B cell (primary cell): ENCODE data around the gene ERP27. TPM values are rescaled to one million over a fixed set of nuclear protein-coding genes. Genes with fewer than 3 reads are reported as not detected.

Source experiments
- ATAC-seq: fragments of 200-7000 bp; cut with Tn5 transposase; one replicate; pipeline ENCODE4 v1.10.0; 2021; ENCODE audit warnings: low read depth, mild to moderate bottlenecking, moderate number of reproducible peaks, moderate library complexity
- CTCF ChIA-PET: fragments of 350-600 bp; sonication (Branson Sonifier 250); formaldehyde crosslinking; loops from one replicate; lab custom pipeline; 2021; ENCODE audit warnings: antibody characterized with exemption, inconsistent platforms; lab: Charles Lee
- POLR2A ChIA-PET: fragments of 350-600 bp; sonication (Branson Sonifier 250); formaldehyde crosslinking; loops from one replicate; lab custom pipeline; 2021; ENCODE audit warnings: antibody characterized with exemption; lab: Charles Lee
- DNase-seq: peaks from one replicate; pipeline ENCODE4 v3.0.0; 2013
- H2AFZ ChIP-seq: 2 replicates; pipeline ENCODE4 v1.6.1; 2012; ENCODE audit warnings: mild to moderate bottlenecking, low read depth, low read length; ENCODE audit not compliant: insufficient read depth, poor library complexity, severe bottlenecking
- H3K27ac ChIP-seq, 2 donors: 1 replicate in 1 of 2; 2 replicates in 1 of 2; pipeline ENCODE4 v1.5.1; 2012 to 2013; ENCODE audit warnings: low read length in 2 of 2, mild to moderate bottlenecking in 2 of 2, moderate library complexity in 1 of 2
- H3K27me3 ChIP-seq, 4 experiments: fragments of 200-600 bp in 1 of 4; sonication (generic) in 1 of 4; replicated peaks in 1 of 4; 1 replicate in 2 of 4; 2 replicates in 2 of 4; pipeline versions ENCODE4 v1.6.1 to v1.7.0; 2013 to 2016; ENCODE audit warnings: low read length in 3 of 4, mild to moderate bottlenecking in 2 of 4, mixed read lengths in 1 of 4, moderate library complexity in 1 of 4; ENCODE audit not compliant: insufficient read depth in 4 of 4, control insufficient read depth in 3 of 4; ENCODE audit errors: control extremely low read depth in 1 of 4
- H3K36me3 ChIP-seq, 2 experiments: replicated peaks in 1 of 2; 1 replicate in 1 of 2; 2 replicates in 1 of 2; pipeline versions ENCODE4 v1.6.1 to v1.7.1; 2013; ENCODE audit warnings: low read length in 1 of 2; ENCODE audit not compliant: insufficient read depth in 2 of 2, control insufficient read depth in 1 of 2; ENCODE audit errors: control extremely low read depth in 1 of 2, extremely low read depth in 1 of 2
- H3K4me1 ChIP-seq, 2 donors: fragments of 200-600 bp in 1 of 2; sonication (generic) in 1 of 2; 1 replicate in 1 of 2; 2 replicates in 1 of 2; pipeline versions ENCODE4 v1.5.1 to v1.6.1; 2013 to 2017; ENCODE audit warnings: low read length in 2 of 2; ENCODE audit not compliant: control insufficient read depth in 2 of 2, insufficient read depth in 2 of 2
- H3K4me2 ChIP-seq: replicated peaks from 2 replicates; pipeline ENCODE3; 2012; ENCODE audit warnings: mild to moderate bottlenecking, low read depth, low read length; ENCODE audit not compliant: poor library complexity, severe bottlenecking
- H3K4me3 ChIP-seq, 5 experiments: fragments of 200-600 bp in 1 of 5; sonication (generic) in 1 of 5; 1 replicate in 3 of 5; 2 replicates in 2 of 5; pipeline versions ENCODE4 v1.5.1 to v1.7.0; 2011 to 2016; ENCODE audit warnings: low read length in 4 of 5, mild to moderate bottlenecking in 4 of 5, low read depth in 2 of 5, control low read depth in 1 of 5, moderate library complexity in 1 of 5; ENCODE audit not compliant: insufficient read depth in 1 of 5; ENCODE audit errors: control extremely low read depth in 1 of 5, extremely low read depth in 1 of 5
- H3K79me2 ChIP-seq: fragments of 200-600 bp; sonication (generic); one replicate; pipeline ENCODE4 v1.6.0; 2016; ENCODE audit warnings: low read length; ENCODE audit not compliant: control insufficient read depth, insufficient read depth
- H3K9ac ChIP-seq: fragments of 200-600 bp; sonication (generic); 2 replicates; pipeline ENCODE4 v1.6.1; 2017; ENCODE audit warnings: mild to moderate bottlenecking, low read length, moderate library complexity
- H3K9me3 ChIP-seq, 3 donors: one replicate each; pipeline versions ENCODE4 v1.6.1 to v1.7.1; 2013; ENCODE audit warnings: low read length in 2 of 3; ENCODE audit not compliant: control insufficient read depth in 2 of 3, insufficient read depth in 1 of 3; ENCODE audit errors: control extremely low read depth in 1 of 3
- H4K20me1 ChIP-seq: 2 replicates; pipeline ENCODE4 v1.6.0; 2012; ENCODE audit warnings: mild to moderate bottlenecking, low read length; ENCODE audit not compliant: insufficient read depth, control insufficient read depth, poor library complexity, severe bottlenecking
- H3K27ac Mint-ChIP-seq: one replicate; pipeline ENCODE4 v1.8.0; 2021; ENCODE audit warnings: mixed read lengths
- H3K27me3 Mint-ChIP-seq: one replicate; pipeline ENCODE4 v1.8.0; 2021; ENCODE audit warnings: mixed read lengths
- H3K4me1 Mint-ChIP-seq: one replicate; pipeline ENCODE4 v1.8.0; 2021; ENCODE audit warnings: mixed read lengths
- H3K4me3 Mint-ChIP-seq: one replicate; pipeline ENCODE4 v1.8.0; 2021; ENCODE audit warnings: mixed read lengths
- H3K9me3 Mint-ChIP-seq: one replicate; pipeline ENCODE4 v1.8.0; 2022; ENCODE audit warnings: mixed read lengths; ENCODE audit not compliant: insufficient read depth
- EZH2 ChIP-seq: IDR thresholded peaks from 2 replicates; pipeline ENCODE4 v1.6.1; 2012; ENCODE audit warnings: borderline replicate concordance, low read depth, mild to moderate bottlenecking, moderate library complexity, low read length; ENCODE audit not compliant: insufficient read depth, poor library complexity, severe bottlenecking
- WGBS: methylation state at CpG from one replicate; pipeline ENCODE4 v1.1.5; 2013; ENCODE audit warnings: missing lambda C conversion rate; ENCODE audit not compliant: insufficient coverage; 5-methylcytosine and 5-hydroxymethylcytosine counted together
- intact Hi-C: fragments of 100-400 bp; cut with micrococcal nuclease; formaldehyde crosslinking; loops from one replicate; pipeline ENCODE4 v1.10.0; 2022
- polyA plus RNA-seq: library from polyadenylated mRNA; depleted of rRNA; stranded (reverse); fragments of >200 nt; gene quantifications from 2 replicates; pipeline ENCODE4 v1.2.3, GENCODE V29; 2012
- total RNA-seq, 2 donors: library from RNA; stranded (reverse); fragments of 120-200 nt in 1 of 2; gene quantifications; 1 replicate in 1 of 2; 2 replicates in 1 of 2; pipeline versions ENCODE4 v1.2.3 to v1.2.4, GENCODE V29; 2013 to 2022
- TF ChIP-seq, protein P1 (sequence below): fragments of 200-600 bp; IDR thresholded peaks from one replicate; pipeline ENCODE4 v1.8.0; 2022; ENCODE audit warnings: antibody characterized with exemption, mild to moderate bottlenecking

Gene ERP27
- total and polyA plus RNA-seq, 2 donors (not counting 1 experiment from before 2014, with no cell fraction given): 7.8 to 9.0 TPM

GRCh38 chr12:14919455-14919854 is 18.9 kb downstream of the ERP27 start:
- Histone ChIP-seq H3K79me2 (no peaks in the 10 kb centered on the region), H4K20me1 (no peaks in the 10 kb centered on the region), H3K9me3 (peaks cover 1 to 3% (median 3%) of the 10 kb centered on the region in 3 donors), H3K9ac (no peak overlapping the region), H3K4me1 (peaks cover 7 to 15% of the 10 kb centered on the region in 2 donors), H3K27me3 (no peaks in the 10 kb centered on the region), H2AFZ (no peak overlapping the region), H3K27ac (no peak overlapping the region), H3K4me2 (no peak overlapping the region), H3K36me3 (peaks cover 9 to 55% of the 10 kb centered on the region in 2 experiments), H3K4me3 (no peak overlapping the region)
- TF ChIP-seq, protein P1, sequence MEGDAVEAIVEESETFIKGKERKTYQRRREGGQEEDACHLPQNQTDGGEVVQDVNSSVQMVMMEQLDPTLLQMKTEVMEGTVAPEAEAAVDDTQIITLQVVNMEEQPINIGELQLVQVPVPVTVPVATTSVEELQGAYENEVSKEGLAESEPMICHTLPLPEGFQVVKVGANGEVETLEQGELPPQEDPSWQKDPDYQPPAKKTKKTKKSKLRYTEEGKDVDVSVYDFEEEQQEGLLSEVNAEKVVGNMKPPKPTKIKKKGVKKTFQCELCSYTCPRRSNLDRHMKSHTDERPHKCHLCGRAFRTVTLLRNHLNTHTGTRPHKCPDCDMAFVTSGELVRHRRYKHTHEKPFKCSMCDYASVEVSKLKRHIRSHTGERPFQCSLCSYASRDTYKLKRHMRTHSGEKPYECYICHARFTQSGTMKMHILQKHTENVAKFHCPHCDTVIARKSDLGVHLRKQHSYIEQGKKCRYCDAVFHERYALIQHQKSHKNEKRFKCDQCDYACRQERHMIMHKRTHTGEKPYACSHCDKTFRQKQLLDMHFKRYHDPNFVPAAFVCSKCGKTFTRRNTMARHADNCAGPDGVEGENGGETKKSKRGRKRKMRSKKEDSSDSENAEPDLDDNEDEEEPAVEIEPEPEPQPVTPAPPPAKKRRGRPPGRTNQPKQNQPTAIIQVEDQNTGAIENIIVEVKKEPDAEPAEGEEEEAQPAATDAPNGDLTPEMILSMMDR: no peak
- no peak for TF ChIP-seq EZH2
- intact Hi-C loops: no loop called here
- Mint-ChIP-seq H3K27me3 (no peaks in the 10 kb centered on the region), H3K4me1 (peaks cover 20% of the 10 kb centered on the region), H3K27ac (no peak overlapping the region), H3K4me3 (no peak overlapping the region), H3K9me3 (no peaks in the 10 kb centered on the region)
- CTCF ChIA-PET: interaction anchor here (1.0 kb wide), 1 partner anchor 641 kb away, joined by 3 read pairs; no protein-coding TSS in a partner anchor
- POLR2A ChIA-PET: no interaction called here
- no peak for DNase-seq
- ATAC-seq: no peak

- ATAC-seq: no peak
These were observed 22.6 kb downstream of the ERP27 start for GRCh38 chr12:14915736-14916135.

More at GRCh38 chr12:14915736-14916135, 22.6 kb downstream of the ERP27 start:
- no peak overlapping the region for H3K4me3 ChIP-seq
- no CpG with 5 or more reads among the region's 2 CpGs for WGBS
- H3K27ac ChIP-seq: no peak overlapping the region
- Mint-ChIP-seq H3K9me3 (peaks cover 3% of the 10 kb centered on the region), H3K27ac (no peak overlapping the region), H3K4me1 (peaks cover 15% of the 10 kb centered on the region), H3K4me3 (no peak overlapping the region), H3K27me3 (no peaks in the 10 kb centered on the region)
- no peak for DNase-seq
- POLR2A ChIA-PET: no interaction called here
- no peaks in the 10 kb centered on the region for H3K9me3 ChIP-seq
- no peak overlapping the region for H2AFZ ChIP-seq
- no peak overlapping the region for H3K4me2 ChIP-seq
- no peaks in the 10 kb centered on the region for H4K20me1 ChIP-seq
- no peaks in the 10 kb centered on the region for H3K27me3 ChIP-seq
- H3K79me2 ChIP-seq: no peaks in the 10 kb centered on the region
- intact Hi-C loops: no loop called here
- no peak overlapping the region for H3K9ac ChIP-seq
- H3K4me1 ChIP-seq: peaks cover 0 to 4% of the 10 kb centered on the region in 2 donors
- TF ChIP-seq, protein P1: no peak
- CTCF ChIA-PET: no interaction called here
- H3K36me3 ChIP-seq: peaks cover 11 to 70% of the 10 kb centered on the region in 2 experiments
